HUES64 (cell line): ENCODE measurements around the gene MOGAT2.

Source experiments
- H3K27ac ChIP-seq: 2 replicates; pipeline ENCODE4 v1.7.0; 2013; ENCODE audit warnings: low read depth, low read length, inconsistent platforms
- H3K27me3 ChIP-seq: 2 replicates; pipeline ENCODE4 v1.6.1; 2013; ENCODE audit warnings: mild to moderate bottlenecking, low read length; ENCODE audit not compliant: insufficient read depth
- H3K36me3 ChIP-seq: 2 replicates; pipeline ENCODE4 v1.6.1; 2013; ENCODE audit warnings: mild to moderate bottlenecking, low read length; ENCODE audit not compliant: insufficient read depth
- H3K4me1 ChIP-seq: 2 replicates; pipeline ENCODE4 v1.6.1; 2013; ENCODE audit warnings: mild to moderate bottlenecking, low read length, moderate library complexity; ENCODE audit not compliant: insufficient read depth
- H3K4me3 ChIP-seq: 2 replicates; pipeline ENCODE4 v1.5.1; 2013; ENCODE audit warnings: mild to moderate bottlenecking, low read length, moderate library complexity
- H3K9ac ChIP-seq: 2 replicates; pipeline ENCODE4 v1.6.1; 2013; ENCODE audit warnings: mild to moderate bottlenecking, low read depth, low read length
- H3K9me3 ChIP-seq: 2 replicates; pipeline ENCODE4 v1.6.1; 2013; ENCODE audit warnings: low read depth, low read length; ENCODE audit not compliant: insufficient read depth
- WGBS: fragments of 150-250, 120-280 bp; methylation state at CpG from one replicate; pipeline ENCODE4 v1.1.7; 2013; ENCODE audit warnings: missing lambda C conversion rate; 5-methylcytosine and 5-hydroxymethylcytosine counted together

The MOGAT2 gene

DNA sequence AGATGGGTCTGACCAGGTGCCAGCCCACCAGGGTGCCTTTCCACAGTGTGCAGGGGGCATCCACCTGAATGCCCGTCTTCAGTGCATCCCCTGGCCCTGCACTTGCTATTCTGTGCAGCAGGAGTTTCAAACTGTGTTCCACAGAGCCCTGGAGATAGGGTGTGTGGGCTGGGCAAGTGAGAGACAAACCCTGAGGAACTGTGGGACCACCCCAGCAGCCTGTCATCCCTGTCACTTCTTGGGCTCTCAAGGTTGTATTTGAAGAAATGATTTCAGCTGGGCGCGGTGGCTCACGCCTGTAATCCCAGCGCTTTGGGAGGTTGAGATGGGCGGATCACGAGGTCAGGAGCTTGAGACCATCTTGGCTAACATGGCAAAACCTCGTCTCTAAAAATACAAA is 44.5 kb downstream of the MOGAT2 start:
- Histone ChIP-seq H3K9ac (no peak overlapping the region), H3K27ac (no peak overlapping the region), H3K4me3 (no peak overlapping the region), H3K27me3 (peaks cover 10% of the 10 kb centered on the region), H3K36me3 (no peaks in the 10 kb centered on the region), H3K9me3 (no peaks in the 10 kb centered on the region), H3K4me1 (peaks cover 4% of the 10 kb centered on the region; the same call in 1 of the 2 replicates)
- WGBS, result 93% methylated on average over 8 of the region's 8 CpGs

DNA sequence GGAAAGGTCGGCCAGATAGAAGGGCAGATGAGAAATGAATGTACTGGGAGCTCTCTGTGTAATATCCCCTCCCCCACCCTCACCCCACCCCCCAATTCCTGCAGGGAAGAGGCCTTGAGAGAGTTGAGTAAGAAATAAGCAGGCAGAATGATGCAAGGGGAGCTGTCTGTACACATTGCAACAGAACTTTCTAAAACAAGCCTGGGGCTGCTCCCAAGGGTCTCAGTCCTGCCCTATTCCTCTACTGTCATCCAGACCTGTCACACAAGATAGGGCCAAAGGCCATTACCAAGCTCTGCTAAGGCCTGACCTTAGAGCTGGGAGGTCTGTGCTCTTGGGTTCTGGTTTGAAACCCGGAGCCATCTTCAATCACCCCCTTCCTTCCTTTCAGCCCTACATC is 45.2 kb downstream of the MOGAT2 start:
- H3K4me1 ChIP-seq, result peaks cover 4% of the 10 kb centered on the region; the same call in 1 of the 2 replicates
- H3K36me3 ChIP-seq, result no peaks in the 10 kb centered on the region
- WGBS, result 97% methylated on average over 1 of the region's 2 CpGs
- peaks cover 17% of the 10 kb centered on the region for H3K27me3 ChIP-seq
- no peak overlapping the region for H3K4me3 ChIP-seq
- no peaks in the 10 kb centered on the region for H3K9me3 ChIP-seq
- no peak overlapping the region for H3K9ac ChIP-seq
- no peak overlapping the region for H3K27ac ChIP-seq

DNA sequence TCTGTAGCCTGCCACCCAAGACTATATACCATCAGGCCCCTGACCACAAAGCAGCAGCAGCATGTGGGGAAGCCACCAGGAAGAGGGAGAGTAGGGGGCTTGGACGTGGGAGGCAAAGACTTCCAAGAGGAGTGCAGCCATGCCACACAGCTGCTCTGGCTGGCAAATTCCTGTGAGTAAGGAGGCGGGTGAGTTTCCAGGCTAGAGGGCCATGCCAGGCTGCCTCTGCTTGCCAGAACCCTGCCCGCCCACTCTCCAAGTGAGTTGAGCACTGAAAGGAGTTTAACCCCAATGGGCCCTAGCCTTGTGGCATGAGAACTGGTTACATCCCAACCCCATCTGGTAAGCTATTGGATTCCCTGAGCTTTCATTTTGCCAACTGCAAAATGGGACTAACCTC is 46.2 kb downstream of the MOGAT2 start:
- Histone ChIP-seq H3K4me1 (peaks cover 7% of the 10 kb centered on the region; the same call in 1 of the 2 replicates), H3K9me3 (no peaks in the 10 kb centered on the region), H3K36me3 (no peaks in the 10 kb centered on the region), H3K27ac (no peak overlapping the region), H3K9ac (no peak overlapping the region), H3K27me3 (peaks cover 26% of the 10 kb centered on the region), H3K4me3 (no peak overlapping the region)
- WGBS, result 87% methylated on average over 3 of the region's 3 CpGs

DNA sequence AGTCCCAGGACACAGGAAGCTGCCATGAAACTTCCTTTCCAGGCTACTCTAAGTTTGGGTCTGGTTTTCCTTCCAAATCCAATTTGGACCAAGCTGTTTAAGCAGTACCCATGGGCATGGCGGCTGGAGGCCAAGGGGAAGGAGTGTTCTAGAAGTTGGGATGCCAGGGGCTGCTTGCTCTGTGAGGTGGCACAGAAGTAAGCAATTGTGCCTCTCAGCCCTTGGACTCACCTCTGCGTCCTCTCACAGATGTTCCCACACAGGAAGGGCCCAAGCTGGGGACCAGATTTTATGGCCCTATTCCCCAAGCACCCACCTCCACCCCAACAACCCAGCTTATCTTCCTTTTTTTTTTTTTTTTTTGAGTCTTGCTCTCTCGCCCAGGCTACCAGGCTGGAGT is 47.5 kb downstream of the MOGAT2 start:
- 89% methylated on average over 3 of the region's 3 CpGs for WGBS
- Histone ChIP-seq H3K4me3 (no peak overlapping the region), H3K27me3 (peaks cover 39% of the 10 kb centered on the region), H3K36me3 (no peaks in the 10 kb centered on the region), H3K9me3 (no peaks in the 10 kb centered on the region), H3K27ac (no peak overlapping the region), H3K4me1 (peaks cover 7% of the 10 kb centered on the region), H3K9ac (no peak overlapping the region)

DNA sequence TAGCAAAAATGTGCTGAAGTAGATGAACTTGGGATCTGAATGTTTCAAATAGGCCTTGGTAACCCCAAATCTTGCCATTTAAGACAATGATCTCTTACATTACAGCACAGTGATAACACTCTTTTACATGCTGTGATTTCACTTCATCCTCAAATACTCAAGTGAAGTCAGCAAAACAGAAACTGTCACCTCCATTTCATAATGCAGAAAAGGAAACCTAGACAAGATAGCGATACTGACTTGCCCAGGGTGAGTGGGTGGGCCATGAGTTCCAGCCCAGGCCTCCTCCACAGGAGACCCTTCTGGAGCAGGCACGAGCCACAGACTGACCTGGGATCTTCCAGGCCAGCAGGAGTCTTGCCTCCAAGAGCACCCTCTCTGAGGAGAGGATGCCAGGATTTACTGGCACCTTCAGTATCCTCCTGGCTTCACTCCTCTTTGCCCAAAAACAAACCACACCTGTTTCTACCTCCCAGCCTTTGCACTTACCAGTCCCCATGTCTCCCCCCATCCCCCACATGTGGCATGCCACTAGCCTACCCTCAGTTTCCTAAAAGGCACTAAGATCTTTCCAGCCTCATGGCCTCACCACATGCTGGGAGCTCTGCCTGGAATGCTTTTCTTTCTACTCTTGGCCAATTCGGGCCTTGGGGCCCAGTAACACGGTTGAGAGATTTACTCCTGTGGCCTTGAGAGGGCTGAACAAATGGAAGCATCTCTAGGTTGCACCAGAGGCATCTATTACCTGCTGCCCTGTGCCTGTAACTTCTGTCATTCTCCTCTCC is 49.0 kb downstream of the MOGAT2 start:
- Histone ChIP-seq H3K9ac (no peak overlapping the region), H3K4me1 (peaks cover 7% of the 10 kb centered on the region), H3K36me3 (no peaks in the 10 kb centered on the region), H3K9me3 (no peaks in the 10 kb centered on the region), H3K4me3 (no peak overlapping the region), H3K27ac (no peak overlapping the region), H3K27me3 (peaks cover 54% of the 10 kb centered on the region)
- 60% methylated on average over 4 of the region's 4 CpGs for WGBS

DNA sequence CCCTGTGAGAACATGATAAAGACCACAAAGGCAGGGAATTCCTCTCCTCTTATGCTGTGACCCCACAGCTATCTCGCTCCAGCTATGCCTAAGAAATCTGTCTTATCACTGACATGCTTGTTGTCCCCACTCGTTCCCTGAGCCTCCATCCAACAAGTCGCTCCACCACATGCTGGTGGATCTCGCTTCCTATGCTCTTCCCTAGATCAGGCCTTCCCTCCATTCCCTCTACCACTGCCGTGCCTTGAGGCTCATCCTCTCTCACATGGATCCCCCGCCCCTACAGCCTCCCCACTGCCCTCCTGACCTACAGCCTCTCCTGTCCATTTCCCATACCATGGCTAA is 49.6 kb downstream of the MOGAT2 start:
- no peak overlapping the region for H3K9ac ChIP-seq
- 80% methylated on average over 6 of the region's 6 CpGs for WGBS
- no peak overlapping the region for H3K4me3 ChIP-seq
- H3K36me3 ChIP-seq, result no peaks in the 10 kb centered on the region
- H3K4me1 ChIP-seq, result peaks cover 7% of the 10 kb centered on the region
- H3K27me3 ChIP-seq, result peaks cover 60% of the 10 kb centered on the region
- H3K9me3 ChIP-seq, result no peaks in the 10 kb centered on the region
- H3K27ac ChIP-seq, result no peak overlapping the region

DNA sequence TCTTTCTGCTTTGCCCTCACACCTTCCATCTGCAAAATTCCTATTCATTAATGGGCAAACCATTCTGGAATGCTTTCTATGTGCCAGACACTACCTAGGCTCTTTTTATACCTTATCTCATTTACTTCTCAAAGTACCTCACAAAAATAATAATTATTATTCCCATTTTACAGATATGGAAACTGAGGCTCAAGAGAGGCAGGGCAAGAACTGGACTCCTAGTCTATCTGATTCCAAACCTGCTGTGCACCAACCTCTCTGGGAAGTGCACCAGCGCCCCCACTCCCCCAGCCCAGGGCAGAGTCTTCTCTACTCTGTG is 50.1 kb downstream of the MOGAT2 start:
- peaks cover 7% of the 10 kb centered on the region for H3K4me1 ChIP-seq
- peaks cover 62% of the 10 kb centered on the region for H3K27me3 ChIP-seq
- H3K4me3 ChIP-seq, result no peak overlapping the region
- H3K27ac ChIP-seq, result no peak overlapping the region; the same call in 1 of the 2 replicates
- WGBS, result 76% methylated on average over 1 of the region's 1 CpG
- no peaks in the 10 kb centered on the region for H3K36me3 ChIP-seq
- no peak overlapping the region for H3K9ac ChIP-seq
- no peaks in the 10 kb centered on the region for H3K9me3 ChIP-seq

DNA sequence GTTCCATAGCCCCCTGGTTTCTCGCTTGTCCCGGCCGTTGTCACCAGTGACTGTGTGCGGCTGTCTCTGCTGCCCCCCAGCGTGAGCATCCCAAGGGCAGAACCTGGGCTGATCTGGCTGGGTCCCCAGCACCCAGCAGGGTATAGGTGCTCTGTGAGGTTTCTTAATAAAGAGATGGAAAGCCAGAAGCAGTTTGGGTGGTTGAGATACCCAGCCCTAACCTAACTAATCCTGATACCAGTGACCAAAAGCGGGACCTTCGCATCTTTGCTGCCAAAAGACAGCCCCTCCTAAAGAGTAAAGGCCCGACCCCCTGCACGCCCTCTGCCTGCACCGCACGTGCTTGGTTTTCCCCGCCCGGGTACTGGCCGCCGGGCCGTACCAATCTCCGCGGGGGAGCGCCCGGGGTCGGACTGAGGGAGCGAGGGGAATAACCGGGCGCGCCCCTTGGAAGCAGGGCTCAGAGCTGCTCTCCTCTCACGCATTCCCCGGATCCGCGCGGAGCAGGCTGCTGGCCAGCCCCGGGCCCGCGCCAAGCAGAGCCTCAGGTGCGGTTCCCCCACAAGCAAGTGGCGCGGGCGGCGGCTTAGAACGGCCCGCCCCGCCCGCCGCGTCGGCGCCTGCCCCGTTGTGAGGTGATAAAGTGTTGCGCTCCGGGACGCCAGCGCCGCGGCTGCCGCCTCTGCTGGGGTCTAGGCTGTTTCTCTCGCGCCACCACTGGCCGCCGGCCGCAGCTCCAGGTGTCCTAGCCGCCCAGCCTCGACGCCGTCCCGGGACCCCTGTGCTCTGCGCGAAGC is 50.7 kb downstream of the MOGAT2 start, which contains the start of gene DGAT2:
Gene DGAT2, plus strand, starts transcription at position 667 of the 797 bp plus-strand sequence. CDS start 214 bp downstream, outside the sequence.
- 6% methylated on average over 66 of the region's 66 CpGs for WGBS
- Histone ChIP-seq H3K4me3 (peak within 1 kb of the TSS; percentile 50), H3K27ac (peak within 1 kb of the TSS; percentile 73; the same call in 1 of the 2 replicates), H3K9me3 (no peaks in the 10 kb centered on the region), H3K4me1 (peaks cover 7% of the 10 kb centered on the region), H3K27me3 (peaks cover 62% of the 10 kb centered on the region), H3K36me3 (no peaks in the 10 kb centered on the region), H3K9ac (peak within 1 kb of the TSS; percentile 91)

DNA sequence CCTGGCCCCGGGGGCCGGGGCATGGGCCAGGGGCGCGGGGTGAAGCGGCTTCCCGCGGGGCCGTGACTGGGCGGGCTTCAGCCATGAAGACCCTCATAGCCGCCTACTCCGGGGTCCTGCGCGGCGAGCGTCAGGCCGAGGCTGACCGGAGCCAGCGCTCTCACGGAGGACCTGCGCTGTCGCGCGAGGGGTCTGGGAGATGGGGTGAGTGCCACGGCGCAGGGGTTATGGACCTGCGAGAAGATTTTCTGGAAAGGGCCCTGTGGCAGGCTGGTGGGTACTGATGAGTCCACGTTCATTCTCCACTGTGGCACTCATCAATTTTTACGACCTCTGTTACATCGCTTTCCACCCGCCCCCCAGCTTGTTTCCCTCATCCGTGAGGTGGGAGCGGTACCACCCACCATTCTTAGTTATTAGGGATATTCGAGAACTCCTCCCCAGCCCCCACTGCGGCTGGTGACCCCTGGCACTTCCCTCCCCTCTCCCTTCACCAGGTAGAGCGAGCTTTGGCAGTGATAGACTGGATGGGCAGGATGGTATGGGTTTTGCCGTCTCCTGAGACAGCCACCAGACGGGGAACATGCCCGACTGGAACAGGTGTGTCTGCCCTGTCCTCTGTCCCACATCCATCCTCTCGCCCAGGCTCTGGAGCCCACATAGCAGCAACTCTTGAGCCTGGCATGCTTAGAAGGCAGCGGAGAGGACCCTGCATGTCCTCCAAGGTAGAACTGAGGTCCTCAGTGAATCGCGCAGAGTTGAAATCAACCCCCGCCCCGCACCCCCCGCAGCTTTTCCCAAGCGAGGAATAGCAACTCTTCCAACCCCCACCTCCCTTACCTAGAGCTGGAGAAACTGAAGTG is 51.5 kb downstream of the MOGAT2 start:
- Histone ChIP-seq H3K9me3 (no peaks in the 10 kb centered on the region), H3K4me3 (peak overlapping the region; percentile 50), H3K27me3 (peaks cover 62% of the 10 kb centered on the region), H3K4me1 (peaks cover 7% of the 10 kb centered on the region), H3K9ac (peak overlapping the region; percentile 91; the same call in 1 of the 2 replicates), H3K36me3 (no peaks in the 10 kb centered on the region), H3K27ac (no peak overlapping the region)
- WGBS, result 7% methylated on average over 43 of the region's 46 CpGs

DNA sequence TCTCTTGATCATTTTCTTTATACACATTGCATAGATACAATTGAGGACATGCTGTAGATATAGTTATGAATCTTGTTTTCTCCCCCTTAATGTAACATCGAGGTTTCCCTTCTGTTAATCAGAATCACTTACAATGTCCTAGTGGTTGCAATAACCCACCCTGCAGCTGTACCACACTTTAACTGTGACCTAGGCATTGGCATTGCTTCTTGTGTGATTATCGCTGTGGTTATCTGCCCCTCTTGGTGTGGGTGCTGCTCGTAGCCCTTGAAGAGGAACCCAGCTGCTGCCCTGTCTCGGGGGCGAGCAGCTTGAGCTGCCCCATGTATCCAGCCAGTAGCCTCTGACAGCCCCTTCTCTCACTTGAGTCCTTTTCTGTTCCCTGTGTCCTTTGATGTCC is 52.5 kb downstream of the MOGAT2 start:
- H3K9ac ChIP-seq, result no peak overlapping the region
- no peak overlapping the region for H3K4me3 ChIP-seq
- no peaks in the 10 kb centered on the region for H3K36me3 ChIP-seq
- H3K27ac ChIP-seq, result no peak overlapping the region
- H3K4me1 ChIP-seq, result peaks cover 7% of the 10 kb centered on the region
- WGBS, result 97% methylated on average over 5 of the region's 5 CpGs
- H3K27me3 ChIP-seq, result peaks cover 62% of the 10 kb centered on the region
- H3K9me3 ChIP-seq, result no peaks in the 10 kb centered on the region
